Measurements from ENCODE around the gene PGR.

DNA sequence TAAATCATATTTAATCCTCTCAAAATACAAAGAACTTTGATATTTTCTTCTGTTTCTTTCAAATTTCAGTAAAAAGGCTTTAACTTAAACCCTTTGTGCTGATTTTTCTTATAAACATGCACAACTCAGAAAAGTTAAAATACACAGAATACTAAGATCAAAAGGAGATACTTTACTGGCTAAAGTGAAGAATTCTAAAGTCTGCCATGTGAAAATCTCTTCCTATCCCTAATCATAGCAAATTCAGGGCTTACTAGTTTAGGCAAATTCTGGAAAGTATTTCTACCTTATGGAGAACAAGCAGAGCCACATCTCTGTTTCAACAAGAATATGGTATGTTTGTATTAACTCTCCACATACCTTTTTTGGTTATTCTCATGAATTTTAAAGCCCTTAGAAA lies 96.6 kb downstream of the PGR start:
- TF ChIP-seq CTCF (conservative IDR thresholded peaks at IDR 0.05; ENCODE audit: low read depth, low read length) (no peak), EZH2phosphoT487 (IDR thresholded peaks at IDR 0.05; ENCODE audit: borderline replicate concordance, low read length) (no peak)
